ENCODE measurements around the gene XRCC4. TPM values are rescaled to one million over a fixed set of nuclear protein-coding genes. Genes with fewer than 3 reads are reported as not detected.
"Not testable (repeated sequence)": the region's sequence is repeated elsewhere in the genome, so short reads cannot be mapped to it uniquely, and the experiment has no call there.

The XRCC4 gene
- total RNA-seq, 1 experiment from 2014 or later: 15.6 TPM

GRCh38 chr5:83353774-83354173, 276.4 kb downstream of the XRCC4 start:
- DNase-seq (ENCODE audit: low read depth): no peak
- in situ Hi-C loops (cut with HindIII; ENCODE audit: low pct_unique_long_range_greater_than_20kb, low sequenced_read_pairs): no loop called here

GRCh38 chr5:83354958-83355357, 277.6 kb downstream of the XRCC4 start:
- in situ Hi-C loops (cut with HindIII; ENCODE audit: low pct_unique_long_range_greater_than_20kb, low sequenced_read_pairs): no loop called here

GRCh38 chr5:83355482-83356014, 278.2 kb downstream of the XRCC4 start:
- in situ Hi-C loops (cut with HindIII; ENCODE audit: low pct_unique_long_range_greater_than_20kb, low sequenced_read_pairs); DNase-seq (ENCODE audit: low read depth): not testable (repeated sequence)

More at GRCh38 chr5:83354958-83355357, 277.6 kb downstream of the XRCC4 start:
- no peak for DNase-seq (ENCODE audit: low read depth)

GRCh38 chr5:83357621-83358231, 280.4 kb downstream of the XRCC4 start:
- DNase-seq (ENCODE audit: low read depth): no peak
- in situ Hi-C loops (cut with HindIII; ENCODE audit: low pct_unique_long_range_greater_than_20kb, low sequenced_read_pairs): no loop called here

- in situ Hi-C loops (cut with HindIII; ENCODE audit: low pct_unique_long_range_greater_than_20kb, low sequenced_read_pairs): no loop called here
- no peak for DNase-seq (ENCODE audit: low read depth)
Observed at GRCh38 chr5:83360573-83360972, 283.2 kb downstream of the XRCC4 start.

- DNase-seq (ENCODE audit: low read depth): no peak
- in situ Hi-C loops (cut with HindIII; ENCODE audit: low pct_unique_long_range_greater_than_20kb, low sequenced_read_pairs): no loop called here
Observed at GRCh38 chr5:83362526-83362925, 285.2 kb downstream of the XRCC4 start.

- DNase-seq (ENCODE audit: low read depth): no peak
- in situ Hi-C loops (cut with HindIII; ENCODE audit: low pct_unique_long_range_greater_than_20kb, low sequenced_read_pairs): no loop called here
Observed at GRCh38 chr5:83363111-83363885, 286.0 kb downstream of the XRCC4 start.

GRCh38 chr5:83363886-83364275, 286.5 kb downstream of the XRCC4 start:
- in situ Hi-C loops (cut with HindIII; ENCODE audit: low pct_unique_long_range_greater_than_20kb, low sequenced_read_pairs): no loop called here
- no peak for DNase-seq (ENCODE audit: low read depth)

GRCh38 chr5:83364312-83365299, 287.3 kb downstream of the XRCC4 start:
- no peak for DNase-seq (ENCODE audit: low read depth)
- in situ Hi-C loops (cut with HindIII; ENCODE audit: low pct_unique_long_range_greater_than_20kb, low sequenced_read_pairs): no loop called here

- DNase-seq (ENCODE audit: low read depth): no peak
- in situ Hi-C loops (cut with HindIII; ENCODE audit: low pct_unique_long_range_greater_than_20kb, low sequenced_read_pairs): no loop called here
Observed at GRCh38 chr5:83368319-83368718, 291.0 kb downstream of the XRCC4 start.

- no peak for DNase-seq (ENCODE audit: low read depth)
- in situ Hi-C loops (cut with HindIII; ENCODE audit: low pct_unique_long_range_greater_than_20kb, low sequenced_read_pairs): no loop called here
Observed at GRCh38 chr5:83368835-83369234, 291.5 kb downstream of the XRCC4 start.

GRCh38 chr5:83370957-83371356, 293.6 kb downstream of the XRCC4 start:
- DNase-seq (ENCODE audit: low read depth): no peak
- in situ Hi-C loops (cut with HindIII; ENCODE audit: low pct_unique_long_range_greater_than_20kb, low sequenced_read_pairs): no loop called here

GRCh38 chr5:83371726-83372125, 294.4 kb downstream of the XRCC4 start:
- DNase-seq (ENCODE audit: low read depth): no peak
- in situ Hi-C loops (cut with HindIII; ENCODE audit: low pct_unique_long_range_greater_than_20kb, low sequenced_read_pairs): no loop called here

GRCh38 chr5:83374547-83374946, 297.2 kb downstream of the XRCC4 start:
- in situ Hi-C loops (cut with HindIII; ENCODE audit: low pct_unique_long_range_greater_than_20kb, low sequenced_read_pairs): no loop called here
- no peak for DNase-seq (ENCODE audit: low read depth)

GRCh38 chr5:83375049-83375745, 297.9 kb downstream of the XRCC4 start:
- DNase-seq (ENCODE audit: low read depth): no peak
- in situ Hi-C loops (cut with HindIII; ENCODE audit: low pct_unique_long_range_greater_than_20kb, low sequenced_read_pairs): no loop called here

- no peak for DNase-seq (ENCODE audit: low read depth)
- in situ Hi-C loops (cut with HindIII; ENCODE audit: low pct_unique_long_range_greater_than_20kb, low sequenced_read_pairs): no loop called here
Observed at GRCh38 chr5:83376461-83376860, 299.1 kb downstream of the XRCC4 start.

- in situ Hi-C loops (cut with HindIII; ENCODE audit: low pct_unique_long_range_greater_than_20kb, low sequenced_read_pairs): no loop called here
- DNase-seq (ENCODE audit: low read depth): no peak
Observed at GRCh38 chr5:83377131-83377865, 300.0 kb downstream of the XRCC4 start.

Data from Caki2 (cell line).